ENCODE data around the gene RNASE12.
"Not testable (repeated sequence)": the region's sequence is repeated elsewhere in the genome, so short reads cannot be mapped to it uniquely, and the experiment has no call there.

DNA sequence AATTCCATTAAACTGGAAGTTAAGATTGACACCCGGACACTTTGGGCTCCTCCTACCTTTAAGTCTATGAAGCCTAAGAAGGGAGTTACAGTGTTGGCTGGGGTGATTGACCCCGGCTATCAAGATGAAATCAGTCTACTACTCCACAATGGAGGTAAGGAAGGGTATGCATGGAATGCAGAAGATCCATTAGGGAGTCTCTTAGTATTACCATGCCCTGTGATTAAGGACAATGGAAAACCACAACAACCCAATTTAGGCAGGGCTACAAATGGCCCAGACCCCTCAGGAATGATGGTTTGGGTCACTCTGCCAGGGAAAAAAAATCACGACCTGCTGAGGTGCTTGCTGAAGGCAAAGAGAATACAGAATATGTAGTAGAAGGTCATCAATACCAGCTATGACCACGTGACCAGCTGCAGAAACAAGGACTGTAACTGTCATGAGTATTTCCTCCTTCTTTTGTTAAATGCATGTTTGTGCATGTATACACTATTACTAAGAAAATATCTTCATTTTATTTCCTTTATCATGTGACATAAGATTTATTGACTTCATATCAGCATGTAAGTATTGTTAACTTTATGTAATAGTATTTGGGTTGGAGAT is 18.7 kb downstream of the RNASE12 start:
- TF ChIP-seq, protein P1, sequence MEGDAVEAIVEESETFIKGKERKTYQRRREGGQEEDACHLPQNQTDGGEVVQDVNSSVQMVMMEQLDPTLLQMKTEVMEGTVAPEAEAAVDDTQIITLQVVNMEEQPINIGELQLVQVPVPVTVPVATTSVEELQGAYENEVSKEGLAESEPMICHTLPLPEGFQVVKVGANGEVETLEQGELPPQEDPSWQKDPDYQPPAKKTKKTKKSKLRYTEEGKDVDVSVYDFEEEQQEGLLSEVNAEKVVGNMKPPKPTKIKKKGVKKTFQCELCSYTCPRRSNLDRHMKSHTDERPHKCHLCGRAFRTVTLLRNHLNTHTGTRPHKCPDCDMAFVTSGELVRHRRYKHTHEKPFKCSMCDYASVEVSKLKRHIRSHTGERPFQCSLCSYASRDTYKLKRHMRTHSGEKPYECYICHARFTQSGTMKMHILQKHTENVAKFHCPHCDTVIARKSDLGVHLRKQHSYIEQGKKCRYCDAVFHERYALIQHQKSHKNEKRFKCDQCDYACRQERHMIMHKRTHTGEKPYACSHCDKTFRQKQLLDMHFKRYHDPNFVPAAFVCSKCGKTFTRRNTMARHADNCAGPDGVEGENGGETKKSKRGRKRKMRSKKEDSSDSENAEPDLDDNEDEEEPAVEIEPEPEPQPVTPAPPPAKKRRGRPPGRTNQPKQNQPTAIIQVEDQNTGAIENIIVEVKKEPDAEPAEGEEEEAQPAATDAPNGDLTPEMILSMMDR (IDR thresholded peaks at IDR 0.05; ENCODE audit: poor library complexity, severe bottlenecking), result not testable (repeated sequence)
- not testable (repeated sequence) for TF ChIP-seq TAF1 (IDR thresholded peaks at IDR 0.05; ENCODE audit: low read depth); RAD21 (conservative IDR thresholded peaks at IDR 0.05)
